ENCODE results near the gene PLOD1. TPM values are rescaled to one million over a fixed set of nuclear protein-coding genes. Genes with fewer than 3 reads are reported as not detected.

PLOD1 gene
- total RNA-seq, 1 donor from 2014 or later = 113 TPM

DNA sequence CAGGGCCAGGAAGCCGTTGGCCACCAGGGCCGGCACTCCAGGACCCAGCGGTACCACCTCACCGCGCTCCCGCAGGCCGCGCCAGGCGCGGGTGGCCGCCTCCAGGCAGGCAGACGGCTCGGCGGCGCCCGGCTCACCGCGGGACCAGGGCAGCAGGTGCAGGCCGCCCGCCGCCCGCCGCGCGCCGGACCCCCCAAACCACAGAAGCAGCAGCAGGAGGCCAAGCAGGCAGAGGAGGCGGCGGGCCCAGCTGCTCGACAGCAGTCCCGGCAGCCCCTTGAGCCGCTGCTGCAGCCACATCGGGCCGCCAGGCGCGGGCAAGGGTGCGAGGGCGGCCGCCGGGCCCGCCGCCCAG is 8.6 kb upstream of the PLOD1 start:
- peaks cover 10% of the 10 kb centered on the region for H3K9me3 Mint-ChIP-seq (ENCODE audit: unreplicated experiment)
- TF ChIP-seq, protein P1, sequence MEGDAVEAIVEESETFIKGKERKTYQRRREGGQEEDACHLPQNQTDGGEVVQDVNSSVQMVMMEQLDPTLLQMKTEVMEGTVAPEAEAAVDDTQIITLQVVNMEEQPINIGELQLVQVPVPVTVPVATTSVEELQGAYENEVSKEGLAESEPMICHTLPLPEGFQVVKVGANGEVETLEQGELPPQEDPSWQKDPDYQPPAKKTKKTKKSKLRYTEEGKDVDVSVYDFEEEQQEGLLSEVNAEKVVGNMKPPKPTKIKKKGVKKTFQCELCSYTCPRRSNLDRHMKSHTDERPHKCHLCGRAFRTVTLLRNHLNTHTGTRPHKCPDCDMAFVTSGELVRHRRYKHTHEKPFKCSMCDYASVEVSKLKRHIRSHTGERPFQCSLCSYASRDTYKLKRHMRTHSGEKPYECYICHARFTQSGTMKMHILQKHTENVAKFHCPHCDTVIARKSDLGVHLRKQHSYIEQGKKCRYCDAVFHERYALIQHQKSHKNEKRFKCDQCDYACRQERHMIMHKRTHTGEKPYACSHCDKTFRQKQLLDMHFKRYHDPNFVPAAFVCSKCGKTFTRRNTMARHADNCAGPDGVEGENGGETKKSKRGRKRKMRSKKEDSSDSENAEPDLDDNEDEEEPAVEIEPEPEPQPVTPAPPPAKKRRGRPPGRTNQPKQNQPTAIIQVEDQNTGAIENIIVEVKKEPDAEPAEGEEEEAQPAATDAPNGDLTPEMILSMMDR (IDR thresholded peaks at IDR 0.05; ENCODE audit: partially characterized antibody, unreplicated experiment) = no peak

GRCh38 chr1:11927866-11928592 is 6.5 kb upstream of the PLOD1 start:
- H3K4me3 Mint-ChIP-seq (ENCODE audit: unreplicated experiment) = peak overlapping the region; percentile 64
- DNase-seq = no peak
- no peak overlapping the region for H3K27ac Mint-ChIP-seq (ENCODE audit: unreplicated experiment)
- H3K27me3 Mint-ChIP-seq (ENCODE audit: unreplicated experiment) = peaks cover 4% of the 10 kb centered on the region
- H3K36me3 Mint-ChIP-seq (ENCODE audit: unreplicated experiment) = no peaks in the 10 kb centered on the region
- TF ChIP-seq, protein P1 (IDR thresholded peaks at IDR 0.05; ENCODE audit: partially characterized antibody, unreplicated experiment) = no peak
- peaks cover 13% of the 10 kb centered on the region for H3K9me3 Mint-ChIP-seq (ENCODE audit: unreplicated experiment)
- H3K4me1 Mint-ChIP-seq (ENCODE audit: low read depth, unreplicated experiment) = peaks cover 16% of the 10 kb centered on the region

More for the DNA sequence above, 8.6 kb upstream of the PLOD1 start:
- Mint-ChIP-seq H3K27me3 (ENCODE audit: unreplicated experiment) (peaks cover 4% of the 10 kb centered on the region), H3K27ac (ENCODE audit: unreplicated experiment) (no peak overlapping the region), H3K36me3 (ENCODE audit: unreplicated experiment) (no peaks in the 10 kb centered on the region), H3K4me1 (ENCODE audit: low read depth, unreplicated experiment) (peaks cover 13% of the 10 kb centered on the region), H3K4me3 (ENCODE audit: unreplicated experiment) (no peak overlapping the region)
- peak; percentile 41 for DNase-seq

DNA sequence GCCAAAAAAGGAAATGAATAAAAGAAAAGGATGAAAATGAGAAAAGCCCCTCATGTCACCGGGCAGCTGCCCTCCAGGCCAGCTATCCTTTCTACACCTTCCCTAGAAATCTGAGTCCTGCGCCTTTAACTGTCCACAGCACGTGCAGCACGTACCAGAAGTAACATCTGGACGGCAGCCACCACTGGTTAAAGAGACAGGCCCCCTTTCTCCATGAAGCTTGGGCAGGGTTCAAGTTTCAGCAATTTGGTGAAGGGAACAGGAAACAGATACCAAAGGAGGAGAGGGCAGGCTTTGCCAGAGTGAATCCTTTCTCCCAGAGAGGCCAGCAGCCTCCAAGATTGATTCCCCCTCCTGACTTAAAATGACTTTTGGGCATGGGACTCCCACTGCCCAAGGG is 4.7 kb upstream of the PLOD1 start:
- Mint-ChIP-seq H3K36me3 (ENCODE audit: unreplicated experiment) (no peaks in the 10 kb centered on the region), H3K9me3 (ENCODE audit: unreplicated experiment) (peaks cover 6% of the 10 kb centered on the region), H3K4me3 (ENCODE audit: unreplicated experiment) (no peak overlapping the region), H3K27ac (ENCODE audit: unreplicated experiment) (no peak overlapping the region), H3K4me1 (ENCODE audit: low read depth, unreplicated experiment) (peaks cover 3% of the 10 kb centered on the region), H3K27me3 (ENCODE audit: unreplicated experiment) (no peaks in the 10 kb centered on the region)
- TF ChIP-seq, protein P1 (IDR thresholded peaks at IDR 0.05; ENCODE audit: partially characterized antibody, unreplicated experiment) = no peak
- no peak for DNase-seq

DNA sequence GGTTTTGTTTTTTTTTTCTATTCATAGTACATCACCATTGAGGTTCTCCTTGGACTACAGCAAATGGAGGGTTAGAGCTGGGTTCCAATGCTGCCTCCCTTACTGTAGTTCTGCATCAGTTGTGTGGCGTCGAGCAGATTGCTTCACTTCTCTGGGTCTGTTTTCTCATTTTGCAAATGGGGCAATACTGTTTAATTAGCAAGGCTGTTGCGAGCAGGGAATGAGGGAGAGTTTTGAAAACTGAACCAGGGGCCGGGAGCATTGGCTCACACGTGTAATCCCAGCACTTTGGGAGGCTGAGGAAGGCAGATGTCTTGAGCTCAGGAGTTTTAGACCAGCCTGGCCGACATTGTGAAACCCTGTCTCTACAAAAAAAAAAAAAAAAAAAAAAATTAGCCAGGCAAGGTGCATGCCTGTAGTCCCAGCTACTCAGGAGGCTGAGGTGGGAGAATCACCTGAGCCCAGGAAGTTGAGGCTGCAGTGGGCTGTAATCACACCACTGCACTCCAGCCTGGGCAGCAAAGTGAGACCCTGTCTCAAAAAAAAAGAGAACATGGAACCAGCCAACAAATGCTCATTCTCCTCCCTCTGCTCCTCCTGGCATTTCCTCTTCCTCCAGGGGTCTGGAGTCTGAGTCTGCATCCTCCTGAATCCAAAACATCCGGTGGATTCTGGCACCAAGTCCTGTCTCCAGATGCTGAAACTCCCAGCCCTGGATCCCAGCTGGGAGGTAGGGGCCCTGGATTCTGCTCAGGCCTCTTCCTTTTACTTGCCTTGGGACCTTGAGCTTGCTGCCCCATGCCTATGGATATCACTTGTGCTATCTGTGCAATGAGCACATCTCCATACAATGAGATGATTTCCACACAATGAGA is 3.7 kb upstream of the PLOD1 start:
- H3K27me3 Mint-ChIP-seq (ENCODE audit: unreplicated experiment) = no peaks in the 10 kb centered on the region
- no peak overlapping the region for H3K4me3 Mint-ChIP-seq (ENCODE audit: unreplicated experiment)
- H3K36me3 Mint-ChIP-seq (ENCODE audit: unreplicated experiment) = no peaks in the 10 kb centered on the region
- H3K4me1 Mint-ChIP-seq (ENCODE audit: low read depth, unreplicated experiment) = peaks cover 3% of the 10 kb centered on the region
- no peak overlapping the region for H3K27ac Mint-ChIP-seq (ENCODE audit: unreplicated experiment)
- TF ChIP-seq, protein P1 (IDR thresholded peaks at IDR 0.05; ENCODE audit: partially characterized antibody, unreplicated experiment) = no peak
- H3K9me3 Mint-ChIP-seq (ENCODE audit: unreplicated experiment) = peaks cover 6% of the 10 kb centered on the region
- no peak for DNase-seq

- Mint-ChIP-seq H3K27me3 (ENCODE audit: unreplicated experiment) (no peaks in the 10 kb centered on the region), H3K27ac (ENCODE audit: unreplicated experiment) (no peak overlapping the region), H3K4me1 (ENCODE audit: low read depth, unreplicated experiment) (peaks cover 3% of the 10 kb centered on the region), H3K4me3 (ENCODE audit: unreplicated experiment) (no peak overlapping the region), H3K9me3 (ENCODE audit: unreplicated experiment) (peaks cover 5% of the 10 kb centered on the region), H3K36me3 (ENCODE audit: unreplicated experiment) (no peaks in the 10 kb centered on the region)
- TF ChIP-seq, protein P1 (IDR thresholded peaks at IDR 0.05; ENCODE audit: partially characterized antibody, unreplicated experiment) = no peak
- no peak for DNase-seq
These were observed 2.7 kb upstream of the PLOD1 start for GRCh38 chr1:11931845-11932244.

All from glutamatergic neuron (in vitro differentiated cells).